ENCODE results near the gene VPS54.
A peak's percentile ranks its signal among the peaks of the same experiment; 100 is the strongest.

Gene VPS54, protein sequence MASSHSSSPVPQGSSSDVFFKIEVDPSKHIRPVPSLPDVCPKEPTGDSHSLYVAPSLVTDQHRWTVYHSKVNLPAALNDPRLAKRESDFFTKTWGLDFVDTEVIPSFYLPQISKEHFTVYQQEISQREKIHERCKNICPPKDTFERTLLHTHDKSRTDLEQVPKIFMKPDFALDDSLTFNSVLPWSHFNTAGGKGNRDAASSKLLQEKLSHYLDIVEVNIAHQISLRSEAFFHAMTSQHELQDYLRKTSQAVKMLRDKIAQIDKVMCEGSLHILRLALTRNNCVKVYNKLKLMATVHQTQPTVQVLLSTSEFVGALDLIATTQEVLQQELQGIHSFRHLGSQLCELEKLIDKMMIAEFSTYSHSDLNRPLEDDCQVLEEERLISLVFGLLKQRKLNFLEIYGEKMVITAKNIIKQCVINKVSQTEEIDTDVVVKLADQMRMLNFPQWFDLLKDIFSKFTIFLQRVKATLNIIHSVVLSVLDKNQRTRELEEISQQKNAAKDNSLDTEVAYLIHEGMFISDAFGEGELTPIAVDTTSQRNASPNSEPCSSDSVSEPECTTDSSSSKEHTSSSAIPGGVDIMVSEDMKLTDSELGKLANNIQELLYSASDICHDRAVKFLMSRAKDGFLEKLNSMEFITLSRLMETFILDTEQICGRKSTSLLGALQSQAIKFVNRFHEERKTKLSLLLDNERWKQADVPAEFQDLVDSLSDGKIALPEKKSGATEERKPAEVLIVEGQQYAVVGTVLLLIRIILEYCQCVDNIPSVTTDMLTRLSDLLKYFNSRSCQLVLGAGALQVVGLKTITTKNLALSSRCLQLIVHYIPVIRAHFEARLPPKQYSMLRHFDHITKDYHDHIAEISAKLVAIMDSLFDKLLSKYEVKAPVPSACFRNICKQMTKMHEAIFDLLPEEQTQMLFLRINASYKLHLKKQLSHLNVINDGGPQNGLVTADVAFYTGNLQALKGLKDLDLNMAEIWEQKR

DNA sequence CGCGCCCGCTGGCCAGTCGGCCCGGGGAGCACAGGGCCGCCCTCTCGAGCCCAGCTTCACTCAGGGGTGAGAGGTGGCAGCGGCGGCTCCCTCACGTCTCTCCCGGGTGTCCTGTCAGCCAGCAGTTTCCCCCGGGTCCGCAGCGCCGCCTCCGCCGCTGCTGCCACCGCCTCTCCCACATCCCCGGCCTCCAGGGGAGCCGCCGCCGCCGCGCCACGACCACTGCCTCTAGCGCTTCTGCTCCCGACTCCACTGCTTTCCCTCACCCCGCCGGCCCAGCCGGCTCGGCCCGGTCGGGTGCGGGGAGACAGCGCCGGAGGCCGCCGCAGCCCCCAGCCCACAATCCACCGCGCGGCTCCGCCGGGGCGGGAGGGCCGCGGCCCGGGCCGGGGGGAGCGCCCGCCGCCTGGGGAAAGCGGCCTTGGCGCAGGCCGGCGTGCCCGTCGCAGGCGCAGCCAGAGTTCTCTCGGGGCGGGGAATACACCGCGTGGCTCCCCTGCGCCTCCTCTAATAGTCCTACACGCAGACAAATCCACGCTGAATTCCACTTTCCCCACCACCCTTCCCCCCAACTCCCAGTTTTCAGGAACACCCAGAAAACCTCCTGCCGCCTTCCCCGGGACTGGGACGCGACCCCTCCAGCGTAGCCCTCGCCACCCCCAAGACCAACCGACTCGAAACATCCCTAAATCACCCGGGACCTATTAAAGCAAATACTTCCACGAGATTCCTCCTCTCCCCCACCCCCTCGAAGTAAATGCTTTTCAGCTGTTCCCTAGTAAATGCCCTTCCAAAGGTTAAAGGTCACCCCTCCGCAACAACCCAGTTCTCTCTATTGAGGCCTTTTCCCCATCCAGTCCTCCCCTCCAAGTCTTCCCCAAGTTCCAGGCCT lies at the start of gene VPS54:
Gene VPS54 (minus strand): TSS at position 346 of the 892 bp plus-strand sequence. CDS start 35,429 bp downstream, outside the sequence.
- no peak for DNase-seq

DNA sequence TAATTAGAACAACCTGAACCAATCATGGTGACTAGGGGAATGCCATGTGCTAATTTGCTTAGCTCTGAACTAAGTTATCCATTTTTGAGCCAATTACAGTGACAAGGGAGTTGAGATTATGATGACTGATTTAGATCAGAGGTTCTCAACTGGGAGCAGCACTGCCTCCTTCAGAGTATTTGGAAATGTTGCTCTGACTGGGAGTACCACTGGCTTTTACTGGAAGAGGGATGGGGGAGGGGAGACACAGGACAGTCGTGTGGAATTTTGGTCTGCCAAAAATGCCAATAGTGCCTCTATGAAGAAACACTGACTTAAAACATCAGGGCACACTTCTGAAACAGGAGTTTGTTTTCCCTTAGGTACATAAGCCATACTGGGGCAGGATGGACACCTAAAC lies 48.1 kb upstream of the VPS54 start:
- DNase-seq, result no peak

DNA sequence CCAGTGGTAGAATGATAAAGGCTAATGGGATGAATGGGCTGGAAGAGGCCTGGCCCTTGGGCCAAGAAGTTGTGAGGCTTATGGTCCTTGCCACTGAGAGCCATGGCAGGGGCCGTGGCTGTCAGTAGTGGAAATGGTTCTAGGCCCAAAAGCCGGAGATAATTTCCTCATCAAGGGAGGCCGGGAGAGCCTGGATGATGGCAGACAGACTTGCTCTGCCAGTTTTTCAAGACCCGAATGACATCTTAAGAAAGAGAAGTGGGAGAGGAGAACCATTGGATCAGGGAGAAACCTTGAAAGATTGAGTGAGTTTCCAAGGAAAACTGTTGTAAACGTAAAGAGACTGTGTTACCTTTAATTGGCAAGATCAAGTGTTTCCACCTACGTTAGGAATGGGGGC lies 46.3 kb upstream of the VPS54 start:
- DNase-seq, result no peak

DNA sequence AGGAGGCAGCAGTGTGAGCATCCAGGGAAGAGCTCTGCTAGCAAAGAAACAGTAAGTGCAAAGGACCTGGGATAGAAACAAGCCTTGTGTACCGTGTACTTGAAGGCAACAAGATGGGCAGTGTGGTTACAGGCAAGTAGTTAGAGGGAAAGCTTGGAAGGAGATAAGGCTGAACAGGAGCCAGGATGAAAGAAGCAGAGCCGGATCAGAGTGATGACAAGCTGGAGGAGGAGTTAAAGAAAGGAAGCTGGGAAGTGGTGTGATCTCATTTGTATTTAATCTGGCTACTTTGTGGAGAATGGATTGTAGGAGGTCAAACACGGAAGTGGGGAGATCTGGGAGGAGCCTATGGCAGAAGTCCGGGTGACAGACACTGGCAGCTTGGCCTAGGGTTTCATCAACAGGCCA lies 44.7 kb upstream of the VPS54 start:
- no peak for DNase-seq

DNA sequence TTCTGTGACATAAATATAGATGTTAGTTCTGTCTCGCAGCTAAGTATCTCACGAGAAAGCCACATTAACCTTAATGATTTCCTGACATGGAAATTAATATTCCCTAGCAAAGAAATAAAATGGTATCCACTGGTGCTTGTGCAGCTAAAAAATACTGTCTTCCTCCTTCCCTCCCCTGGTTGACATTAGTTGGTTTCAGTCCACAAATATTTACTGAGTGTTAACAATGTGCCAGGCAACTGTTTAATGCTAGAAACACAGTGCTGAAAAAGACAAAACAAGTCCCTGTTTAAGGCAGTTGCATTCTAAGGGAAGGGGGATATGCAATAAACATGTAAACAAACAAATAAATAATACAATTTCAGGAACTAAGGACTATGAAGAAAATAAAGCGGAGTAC lies 44.2 kb upstream of the VPS54 start:
- no peak for DNase-seq

DNA sequence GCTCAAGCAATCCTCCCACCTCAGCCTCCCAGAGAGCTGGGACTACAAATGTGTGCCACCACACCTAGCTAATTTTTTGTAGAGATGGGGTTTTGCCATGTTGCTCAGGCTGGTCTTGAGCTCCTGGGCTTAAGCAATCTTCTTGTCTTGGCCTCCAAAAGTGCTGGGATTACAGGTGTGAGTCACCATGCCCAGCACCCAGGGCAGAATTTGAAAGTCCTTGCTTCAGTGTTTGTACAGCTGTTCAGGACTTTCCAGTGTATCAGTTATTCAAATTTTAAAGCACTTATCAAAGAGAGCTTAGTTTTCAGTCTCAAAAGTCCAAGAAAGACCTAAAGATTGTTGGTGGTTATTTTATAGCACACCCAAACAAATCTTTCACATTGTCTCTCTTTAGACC lies 43.6 kb upstream of the VPS54 start:
- DNase-seq, result no peak

DNA sequence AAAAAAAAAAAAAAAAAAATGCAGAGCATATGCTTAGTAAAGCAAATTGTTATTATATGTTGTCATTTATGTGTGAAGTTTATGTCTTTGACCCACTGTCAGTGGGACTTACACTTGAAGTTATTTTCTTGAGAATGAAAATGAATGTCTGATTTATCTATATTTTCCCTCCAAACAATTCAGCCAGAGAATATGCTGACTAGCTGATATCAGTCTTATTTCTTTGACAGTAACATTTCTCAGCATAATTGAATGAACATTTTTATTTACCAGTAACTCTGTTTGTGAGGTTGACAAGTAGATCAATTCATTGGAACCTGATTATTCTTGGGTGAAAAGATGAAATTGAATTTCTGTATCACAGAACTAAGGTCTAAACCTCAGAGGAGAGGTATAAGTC lies 40.0 kb upstream of the VPS54 start:
- no peak for DNase-seq

DNA sequence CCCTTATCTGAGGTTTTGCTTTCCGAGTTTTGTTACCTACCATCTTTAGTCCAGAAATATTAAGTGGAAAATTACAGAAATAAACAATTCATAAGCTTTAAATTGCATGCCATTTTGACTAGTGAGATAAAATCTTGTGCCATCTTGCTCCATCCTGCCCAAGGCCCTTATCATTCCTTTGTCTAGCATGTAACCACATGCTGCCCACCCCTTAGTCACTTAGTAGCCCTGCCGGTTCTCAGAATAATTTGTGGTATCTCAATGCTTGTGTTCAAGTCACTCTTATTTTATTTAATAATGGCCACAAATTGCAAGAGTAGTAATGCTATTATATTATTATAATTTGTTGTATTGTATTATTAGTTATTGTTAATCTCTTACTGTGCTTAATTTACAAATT lies 36.8 kb upstream of the VPS54 start:
- no peak for DNase-seq

DNA sequence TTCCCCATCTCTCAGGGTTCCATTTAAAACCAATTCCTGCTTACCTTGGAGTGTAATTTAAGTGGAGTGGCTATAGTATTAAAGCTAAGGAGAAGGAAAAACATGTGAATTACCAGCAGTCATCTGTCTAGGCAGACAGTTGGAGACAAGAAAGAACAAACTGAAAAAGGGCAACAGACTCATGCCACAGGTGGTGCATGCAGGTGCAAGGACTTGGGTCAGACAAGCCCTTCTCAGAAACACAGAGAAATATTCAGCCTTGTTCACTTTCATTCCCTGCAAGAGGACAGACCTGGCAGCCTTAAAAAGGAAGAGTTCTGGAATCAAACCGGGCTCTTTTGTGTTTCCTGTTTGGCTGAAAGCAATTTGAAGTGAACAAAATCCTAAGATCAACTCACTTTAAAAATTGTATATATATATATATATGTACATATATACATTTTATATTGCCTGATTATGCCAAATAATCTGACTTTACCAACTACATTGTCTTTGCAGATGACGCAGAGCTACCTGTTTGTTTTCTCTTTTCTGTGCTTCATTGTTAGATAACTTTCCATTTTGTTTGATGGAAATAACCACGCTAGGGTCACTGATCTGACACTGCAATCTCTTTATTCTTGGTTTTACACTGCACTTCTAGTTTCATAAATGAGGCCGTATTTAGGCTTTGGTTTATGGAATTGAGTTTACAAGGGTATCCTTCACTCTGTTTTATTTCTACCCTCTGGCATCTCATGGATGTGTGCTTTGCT lies 35.1 kb upstream of the VPS54 start:
- DNase-seq, result no peak

DNA sequence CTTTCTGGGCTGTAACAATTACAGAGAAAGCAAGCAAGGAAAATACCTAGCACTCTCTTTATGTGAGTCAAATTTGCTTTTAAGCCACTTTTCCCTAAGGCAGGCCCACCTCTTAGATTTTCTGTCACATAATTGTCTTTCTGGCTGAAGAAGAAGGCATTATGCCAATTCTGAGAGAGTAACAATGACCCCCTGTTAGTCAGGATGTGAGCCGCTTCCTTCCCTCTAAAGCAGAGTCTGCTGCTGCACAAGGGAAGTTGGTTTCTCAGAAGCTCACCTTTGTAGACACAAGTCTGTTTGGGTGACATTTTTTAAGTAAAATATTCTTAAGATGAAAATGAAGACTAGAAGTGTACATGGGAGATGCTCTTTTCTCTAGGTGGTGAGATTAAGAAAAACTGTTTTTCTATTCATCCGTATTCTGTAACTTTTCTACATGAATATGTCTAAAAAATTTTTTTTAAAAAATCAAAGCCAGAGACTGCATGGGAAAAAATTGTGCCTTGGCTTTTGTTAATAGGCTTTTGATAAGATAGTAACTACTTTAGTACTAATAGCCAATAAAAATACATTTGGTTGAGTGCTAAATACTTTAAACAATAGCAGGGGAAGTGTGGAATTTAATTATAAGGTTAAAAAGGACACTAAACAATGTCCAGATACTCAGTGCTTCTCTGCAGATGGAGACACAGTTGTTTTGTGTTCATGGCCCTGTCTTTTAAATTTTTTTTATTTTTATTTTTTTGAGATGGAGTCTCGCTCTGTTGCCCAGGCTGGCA lies 33.4 kb upstream of the VPS54 start:
- no peak for DNase-seq

DNA sequence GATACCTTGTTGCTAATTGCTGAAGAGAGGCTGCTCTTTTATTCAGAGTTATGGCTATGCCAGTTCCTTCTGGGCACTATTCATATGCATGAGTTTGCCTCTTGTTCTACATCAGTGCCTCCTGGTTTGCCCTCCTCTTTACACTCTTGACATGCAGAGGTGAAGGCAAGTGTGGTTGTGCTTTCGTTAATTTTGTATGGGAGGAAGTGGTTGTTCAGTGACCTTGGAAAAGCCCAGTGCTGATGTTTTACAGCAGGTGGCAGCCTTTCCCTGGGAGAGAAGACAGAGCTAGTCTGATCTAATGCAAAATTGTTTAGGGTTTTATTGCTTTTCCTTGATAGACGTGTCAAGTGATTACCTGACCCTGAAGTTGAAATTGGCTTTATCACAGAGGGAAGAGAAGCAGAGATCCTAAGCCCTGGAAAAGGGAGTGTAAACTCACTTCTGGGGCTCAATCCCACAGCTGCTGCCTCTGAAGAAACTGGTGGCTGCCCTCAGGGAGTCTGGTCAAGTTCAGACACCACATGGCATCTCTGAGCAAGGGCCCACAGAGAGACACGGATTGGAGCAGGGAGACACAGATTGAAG lies 30.5 kb upstream of the VPS54 start:
- DNase-seq, result peak; percentile 72

DNA sequence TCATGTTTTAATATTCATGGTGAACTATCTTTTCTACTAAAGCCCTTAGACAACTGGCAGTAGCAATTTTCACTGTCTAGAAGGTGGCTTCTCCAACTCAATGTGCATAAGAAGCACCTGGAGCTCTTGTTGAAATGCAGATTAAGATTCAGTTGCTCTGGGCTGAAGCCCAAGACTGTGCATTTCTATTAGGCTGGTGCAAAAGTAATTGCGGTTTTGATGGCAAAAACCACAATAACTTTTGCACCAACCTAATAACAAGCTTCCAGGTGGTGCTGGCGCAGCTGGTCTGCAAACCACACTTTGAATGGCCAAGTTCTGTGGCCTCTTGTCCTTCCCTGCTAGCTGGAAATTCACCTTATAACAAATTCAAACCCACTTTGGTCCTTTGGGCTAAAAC lies 26.7 kb upstream of the VPS54 start:
- DNase-seq, result no peak

DNA sequence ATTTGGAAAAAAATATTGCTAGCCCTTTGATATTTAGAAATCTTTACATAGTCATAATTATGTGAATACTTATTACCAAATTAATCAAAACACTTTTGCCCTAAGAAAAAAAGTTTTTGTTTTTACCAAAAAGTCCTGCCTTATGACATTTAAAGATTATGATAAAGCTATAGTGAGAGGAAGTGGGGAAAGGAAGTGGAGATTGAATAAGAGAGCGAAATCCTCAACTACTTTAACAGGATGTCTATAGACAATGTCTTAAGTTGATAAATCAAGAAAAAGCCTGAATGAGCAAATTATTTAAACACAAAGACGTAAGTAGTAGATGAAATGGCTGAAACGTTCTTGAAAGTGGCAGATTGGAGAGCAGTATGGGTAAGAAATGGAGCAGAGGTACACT lies 20.9 kb upstream of the VPS54 start:
- no peak for DNase-seq

DNA sequence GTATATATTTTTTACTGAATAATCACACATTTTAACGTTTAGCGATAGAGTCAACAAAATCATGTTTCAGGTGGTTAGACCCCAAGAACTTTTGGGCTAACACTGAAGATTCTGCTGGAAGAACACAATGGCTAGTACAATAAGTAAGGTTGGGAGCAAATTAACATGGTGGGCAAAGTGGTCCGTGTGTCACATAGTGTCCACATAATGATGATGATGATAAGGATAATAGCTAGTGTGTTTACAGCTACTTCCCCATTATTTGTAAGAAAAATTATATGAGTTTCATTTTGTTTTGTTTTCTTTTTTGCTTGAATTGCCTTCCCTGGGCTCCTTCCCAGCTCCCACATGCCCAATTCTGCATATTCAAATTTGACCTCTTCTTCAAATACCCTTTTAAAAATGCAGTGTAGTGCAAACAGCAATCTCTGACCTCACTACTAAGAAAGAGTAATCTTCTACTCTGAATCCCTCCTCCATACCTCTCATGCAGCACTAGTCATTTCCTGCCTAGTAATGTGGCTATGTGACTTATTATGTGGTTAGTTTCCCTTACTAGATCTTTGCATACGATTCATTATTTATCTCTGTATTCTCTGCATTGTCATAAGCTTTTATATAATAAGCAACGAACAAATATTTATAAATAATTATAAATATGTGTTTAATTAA lies 16.9 kb upstream of the VPS54 start:
- no peak for DNase-seq

DNA sequence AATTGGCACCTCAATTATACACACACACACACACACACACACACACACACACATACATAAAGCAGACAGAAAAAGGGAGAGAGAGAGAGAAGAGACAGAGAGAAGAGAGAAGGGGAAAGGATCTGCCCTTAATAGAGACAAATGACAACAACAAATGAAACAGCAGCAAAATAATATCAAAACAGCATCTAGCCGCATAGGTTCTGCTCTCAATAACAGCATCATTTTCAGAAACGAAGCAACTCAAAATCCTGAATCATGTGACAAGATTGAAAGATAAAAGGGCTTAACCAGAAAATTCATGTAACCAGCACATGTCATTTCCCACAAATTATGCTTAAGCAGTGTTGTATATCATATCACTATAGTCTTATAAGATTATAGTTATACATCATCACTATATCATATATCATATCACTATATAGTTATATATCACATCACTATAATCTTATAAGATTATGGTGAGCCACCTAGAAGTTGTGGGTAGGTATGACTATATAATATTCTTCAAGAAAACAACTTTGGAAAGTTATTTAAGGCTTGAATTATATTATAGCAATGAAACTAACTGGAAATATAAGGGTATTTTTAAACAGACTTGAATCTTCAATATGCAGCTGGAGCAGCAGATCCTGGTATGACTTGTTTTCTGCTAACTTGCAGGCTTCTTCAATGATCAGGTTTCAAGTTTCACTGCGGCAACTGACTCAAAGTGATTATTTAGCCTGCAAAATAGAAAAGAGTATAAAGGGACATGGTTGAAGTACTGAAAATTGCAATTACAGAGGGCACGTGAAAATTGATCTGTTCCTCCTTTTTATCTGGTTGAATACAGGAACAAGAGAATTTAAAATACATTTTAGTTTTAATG lies 16.1 kb upstream of the VPS54 start:
- DNase-seq, result no peak

DNA sequence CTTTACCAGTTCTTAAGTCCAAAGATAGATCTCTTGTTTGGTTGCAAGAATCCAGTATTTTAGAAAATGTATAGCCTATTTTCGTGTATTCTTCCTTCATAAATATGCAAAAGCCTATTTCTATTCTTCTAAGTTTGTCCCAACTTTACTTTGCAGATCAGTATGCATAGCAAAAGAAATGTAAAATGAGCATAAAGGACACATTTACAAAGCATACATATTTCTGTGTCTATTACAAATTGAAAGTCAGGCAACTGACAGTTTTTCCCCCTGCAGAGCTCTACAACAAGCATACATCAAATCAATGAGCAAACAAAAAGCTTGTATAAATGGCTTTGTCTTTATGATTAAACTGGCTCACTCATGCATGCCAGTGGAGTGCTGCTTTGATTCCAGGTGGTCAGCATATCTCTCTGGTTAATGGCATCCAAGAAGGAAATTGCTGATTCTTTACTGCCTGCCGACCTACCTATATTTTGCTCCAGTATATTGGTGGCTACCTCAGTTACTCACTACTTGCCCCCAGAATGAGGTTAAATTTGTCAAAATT lies 10.0 kb upstream of the VPS54 start:
- peak; percentile 86 for DNase-seq

DNA sequence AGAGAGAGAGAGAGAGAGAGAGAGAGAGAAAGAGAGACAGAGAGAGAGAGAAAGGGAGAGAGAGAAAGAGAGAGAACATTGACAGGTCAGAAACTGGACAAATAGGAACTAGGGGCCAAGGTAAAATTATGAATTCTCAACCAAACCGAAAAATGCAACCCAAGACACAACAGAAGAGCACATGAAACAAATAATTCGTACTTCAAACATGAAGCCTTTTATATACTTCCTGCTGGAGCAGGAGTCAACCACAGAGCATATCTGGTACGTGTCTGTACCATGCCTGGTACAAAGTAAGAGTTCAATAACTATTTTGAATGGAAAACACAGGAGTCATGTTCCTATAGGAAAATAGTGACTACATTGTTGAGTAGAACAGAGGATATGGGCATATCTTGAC lies 6.5 kb upstream of the VPS54 start:
- no peak for DNase-seq

DNA sequence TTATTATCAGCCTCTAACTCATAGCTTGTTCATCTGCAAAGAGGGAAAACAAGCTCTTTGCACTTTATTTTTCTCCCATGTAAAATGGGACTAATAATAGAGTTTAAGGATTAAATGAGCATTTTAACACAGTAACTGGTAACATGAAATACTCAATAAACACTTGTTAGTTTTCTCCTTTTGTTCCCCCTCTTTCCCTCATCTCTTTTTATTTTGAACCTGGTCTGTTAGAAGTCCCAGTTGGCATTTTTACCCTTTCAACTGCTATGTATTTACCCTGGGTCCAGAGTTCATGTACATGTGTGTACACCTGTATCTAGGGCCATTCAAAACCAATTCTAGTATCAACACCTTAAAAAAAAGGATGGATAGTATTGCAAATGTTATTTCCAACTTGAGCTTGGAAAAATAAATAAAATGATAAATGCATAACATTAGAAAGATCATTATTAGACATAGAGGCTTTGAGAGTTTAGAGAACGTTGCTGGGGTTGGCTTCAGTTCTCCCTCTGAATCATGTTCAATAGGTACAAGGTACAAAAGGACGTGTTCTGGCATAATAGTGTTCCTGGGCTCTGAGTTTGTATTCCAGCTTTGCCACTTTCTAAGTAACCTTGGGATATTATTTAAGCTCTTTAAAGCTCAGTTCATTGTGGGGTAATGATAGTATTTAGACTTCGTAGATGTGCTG lies 5.2 kb upstream of the VPS54 start:
- no peak for DNase-seq
